ENCODE results near the gene MBOAT2.
"Not testable (repeated sequence)": the region's sequence is repeated elsewhere in the genome, so short reads cannot be mapped to it uniquely, and the experiment has no call there.

The MBOAT2 gene, protein sequence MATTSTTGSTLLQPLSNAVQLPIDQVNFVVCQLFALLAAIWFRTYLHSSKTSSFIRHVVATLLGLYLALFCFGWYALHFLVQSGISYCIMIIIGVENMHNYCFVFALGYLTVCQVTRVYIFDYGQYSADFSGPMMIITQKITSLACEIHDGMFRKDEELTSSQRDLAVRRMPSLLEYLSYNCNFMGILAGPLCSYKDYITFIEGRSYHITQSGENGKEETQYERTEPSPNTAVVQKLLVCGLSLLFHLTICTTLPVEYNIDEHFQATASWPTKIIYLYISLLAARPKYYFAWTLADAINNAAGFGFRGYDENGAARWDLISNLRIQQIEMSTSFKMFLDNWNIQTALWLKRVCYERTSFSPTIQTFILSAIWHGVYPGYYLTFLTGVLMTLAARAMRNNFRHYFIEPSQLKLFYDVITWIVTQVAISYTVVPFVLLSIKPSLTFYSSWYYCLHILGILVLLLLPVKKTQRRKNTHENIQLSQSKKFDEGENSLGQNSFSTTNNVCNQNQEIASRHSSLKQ

DNA sequence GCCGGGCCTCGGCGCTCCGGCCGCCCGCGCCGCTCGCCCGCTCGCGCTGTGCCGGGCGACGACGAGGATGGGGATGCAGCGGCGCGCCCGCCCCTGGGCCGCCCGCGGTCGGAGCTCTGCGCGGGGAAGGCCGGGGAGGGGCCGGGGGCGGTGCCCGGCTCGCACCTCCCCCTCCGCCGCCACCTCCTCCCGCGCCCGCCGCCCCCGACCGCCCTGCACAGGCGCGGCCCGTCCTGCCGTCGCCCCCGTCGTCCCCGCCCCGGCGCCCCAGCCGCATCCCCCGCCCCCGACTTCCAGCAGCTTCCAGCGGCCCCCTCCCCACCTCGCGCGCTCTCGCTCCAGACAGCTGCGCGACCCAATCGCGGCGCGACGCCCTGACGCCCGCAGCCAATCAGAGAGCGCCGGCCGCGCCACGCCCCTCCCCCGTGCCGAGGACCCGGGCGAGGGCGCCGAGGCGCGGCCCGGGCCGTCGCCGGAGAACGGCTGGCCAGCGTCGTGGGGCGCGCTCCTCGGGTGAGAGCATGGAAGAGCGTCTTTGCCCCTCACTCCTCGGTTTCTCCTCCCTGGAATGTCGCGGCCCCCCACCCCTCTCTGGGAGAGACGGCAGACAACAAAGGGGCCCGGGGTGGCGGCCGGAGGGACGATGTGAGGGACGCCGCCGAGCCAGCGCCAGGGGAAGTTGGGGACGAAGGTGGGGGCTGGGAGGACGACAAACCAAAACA lies at the start of gene MBOAT2:
Gene MBOAT2 (minus strand): TSS at position 69 of the 722 bp plus-strand sequence. CDS start 70 bp downstream, outside the sequence.
- DNase-seq = peak; percentile 82

DNA sequence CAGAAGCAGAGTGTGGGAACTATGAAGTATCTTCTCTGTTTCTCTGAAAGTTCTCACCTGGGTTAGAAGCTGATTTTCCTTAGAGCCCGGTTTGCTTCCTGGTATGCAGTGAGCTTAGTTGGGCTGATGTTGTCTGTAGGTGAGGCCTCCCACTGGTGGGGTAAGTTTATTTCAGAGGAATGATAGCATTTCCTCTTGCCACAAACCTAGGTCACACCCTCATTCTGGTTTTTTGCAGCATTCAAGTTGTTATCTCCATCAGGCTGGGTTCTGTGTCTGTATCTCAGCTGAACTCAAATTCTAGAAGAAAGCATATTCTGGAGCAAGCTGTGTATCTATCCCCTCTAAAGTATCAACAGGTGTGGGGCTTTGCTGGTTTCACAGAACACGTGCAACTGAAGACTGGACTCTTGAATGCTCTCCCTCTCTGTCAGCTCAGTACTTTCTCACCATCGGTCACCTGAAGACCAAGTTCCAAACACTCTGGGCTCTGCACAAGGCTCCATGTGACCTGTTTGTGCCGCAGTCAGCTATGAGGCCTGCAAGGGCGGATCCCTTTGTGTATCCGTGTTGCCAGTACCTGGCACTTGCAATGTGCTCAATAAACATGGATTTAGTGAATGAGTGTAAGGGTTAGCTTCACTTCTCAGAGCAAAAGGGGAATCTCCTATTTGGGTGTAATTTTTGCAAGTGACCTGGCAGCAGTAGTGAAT lies 49.5 kb upstream of the MBOAT2 start:
- no peak for DNase-seq

DNA sequence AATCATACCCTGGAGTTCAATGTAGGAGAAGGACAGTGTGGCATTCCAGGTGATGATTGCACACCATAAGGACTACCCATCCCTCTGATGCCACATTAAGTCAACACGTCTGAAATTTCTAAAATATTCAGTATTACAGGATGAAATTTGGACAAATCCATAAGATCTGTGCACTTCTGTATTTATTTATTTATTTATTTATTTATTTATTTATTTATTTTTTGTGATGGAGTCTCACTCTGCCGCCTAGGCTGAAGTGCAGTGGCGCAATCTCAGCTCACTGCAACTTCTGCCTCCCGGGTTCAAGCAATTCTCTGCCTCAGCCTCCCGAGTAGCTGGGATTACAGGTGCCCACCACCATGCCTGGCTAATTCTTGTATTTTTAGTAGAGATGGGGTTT lies 48.0 kb upstream of the MBOAT2 start:
- DNase-seq = not testable (repeated sequence)

DNA sequence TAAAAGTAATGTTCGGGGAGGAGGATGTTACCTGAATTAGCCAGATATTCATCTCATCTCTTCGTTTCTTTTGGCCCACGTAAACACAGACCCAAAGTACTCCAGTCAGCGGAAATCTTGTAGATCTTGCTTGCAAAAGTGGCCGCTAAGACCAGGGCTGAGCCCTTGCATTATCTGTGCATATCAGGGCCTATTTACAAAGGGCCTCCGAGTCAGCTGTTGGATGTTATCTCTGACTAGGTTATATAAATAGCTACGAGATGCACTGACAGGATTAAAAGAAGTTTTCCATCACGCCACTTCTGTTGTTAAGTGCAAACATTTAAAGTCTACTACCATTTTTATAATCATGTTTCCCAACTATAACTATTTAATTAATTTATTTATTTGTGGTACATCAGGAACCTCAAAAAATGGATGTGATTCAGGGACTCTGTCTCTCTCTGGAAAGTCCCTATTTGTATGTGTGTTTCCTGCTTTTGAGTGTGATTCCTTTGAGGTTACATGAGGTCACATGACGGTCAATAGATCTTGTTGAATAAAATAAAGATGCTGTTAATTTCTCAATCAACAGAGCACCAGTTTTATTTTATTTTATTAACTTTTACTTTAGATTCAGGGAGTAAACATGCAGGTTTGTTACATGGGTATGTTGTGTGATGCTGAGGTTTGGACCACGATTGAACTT lies 46.8 kb upstream of the MBOAT2 start:
- DNase-seq = no peak

DNA sequence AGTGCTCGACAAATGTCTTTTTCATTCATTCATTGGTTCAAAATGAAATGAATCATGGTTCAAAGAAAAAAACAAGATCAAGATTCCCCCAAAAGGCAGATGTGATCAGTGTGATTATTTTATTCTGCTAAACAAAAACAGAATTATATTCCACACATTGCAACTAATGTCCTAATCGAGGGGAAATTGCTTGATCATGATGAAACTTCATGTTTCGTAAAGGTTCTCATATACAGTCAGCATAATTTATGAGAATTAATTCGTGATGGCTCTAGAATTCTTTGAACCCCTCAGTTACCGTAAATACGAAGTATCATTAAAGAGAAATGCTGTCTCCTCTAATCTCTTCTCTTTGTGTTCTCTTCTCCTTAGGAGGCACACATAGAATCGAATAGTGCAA lies 42.1 kb upstream of the MBOAT2 start:
- no peak for DNase-seq

DNA sequence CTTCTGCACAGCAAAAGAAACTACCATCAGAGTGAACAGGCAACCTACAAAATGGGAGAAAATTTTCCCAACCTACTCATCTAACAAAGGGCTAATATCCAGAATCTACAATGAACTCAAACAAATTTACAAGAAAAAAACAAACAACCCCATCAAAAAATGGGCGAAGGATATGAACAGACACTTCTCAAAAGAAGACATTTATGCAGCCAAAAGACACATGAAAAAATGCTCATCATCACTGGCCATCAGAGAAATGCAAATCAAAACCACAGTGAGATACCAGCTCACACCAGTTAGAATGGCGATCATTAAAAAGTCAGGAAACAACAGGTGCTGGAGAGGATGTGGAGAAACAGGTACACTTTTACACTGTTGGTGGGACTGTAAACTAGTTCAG lies 40.0 kb upstream of the MBOAT2 start:
- not testable (repeated sequence) for DNase-seq

DNA sequence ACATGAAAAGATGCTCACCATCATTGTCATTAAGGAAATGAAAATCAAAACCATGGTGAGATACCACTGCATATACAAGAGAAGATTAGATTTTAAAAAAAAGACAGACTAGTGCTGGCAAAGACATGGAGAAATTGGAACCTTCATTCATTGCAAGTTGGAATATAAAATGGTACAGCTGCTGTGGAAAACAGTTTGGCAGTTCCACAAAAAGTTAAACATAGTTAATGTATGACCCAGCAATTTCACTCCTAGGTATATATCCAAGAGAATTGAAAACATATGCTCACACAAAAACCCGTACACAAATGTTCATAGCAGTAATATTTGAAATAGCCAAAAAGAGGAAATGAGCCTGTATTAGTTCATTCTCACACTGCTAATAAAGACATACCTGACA lies 33.7 kb upstream of the MBOAT2 start:
- DNase-seq = no peak

DNA sequence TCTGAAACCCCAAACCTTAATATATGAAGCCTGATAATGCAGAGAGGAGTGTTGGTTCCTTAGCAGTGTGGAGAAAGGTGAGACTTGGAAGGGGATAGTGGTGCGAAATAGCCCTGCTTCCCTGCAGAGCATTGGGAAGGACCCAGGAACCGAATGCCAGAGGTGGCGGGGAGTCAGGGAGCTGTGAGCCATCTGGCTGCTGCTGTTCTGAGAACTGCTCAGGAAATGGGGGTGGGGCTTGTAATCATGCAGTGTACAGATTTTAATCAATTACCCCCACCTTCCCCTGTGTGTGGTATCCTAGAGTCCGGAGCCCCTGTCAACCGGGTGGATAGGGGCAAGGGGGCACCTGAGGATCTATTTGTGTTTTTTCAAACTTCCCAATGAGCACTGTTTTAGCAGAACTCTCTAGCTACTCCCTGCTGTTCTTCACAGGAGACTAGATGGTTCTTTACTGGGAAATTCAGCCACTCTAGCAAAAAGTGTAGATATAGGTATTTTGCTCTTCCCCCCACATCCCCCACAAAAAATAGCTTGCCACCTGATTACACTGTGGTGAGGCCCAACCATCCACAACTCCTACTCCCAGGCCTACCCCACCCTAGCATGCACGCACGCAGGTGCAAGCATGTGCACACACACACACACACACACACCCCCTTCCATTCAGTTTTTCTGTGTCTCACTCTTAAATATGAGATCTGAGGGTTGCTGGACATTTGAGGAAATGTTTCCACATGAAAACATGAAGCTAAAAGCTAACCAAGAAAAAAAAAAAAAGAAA lies 30.1 kb upstream of the MBOAT2 start:
- peak; percentile 39 for DNase-seq

DNA sequence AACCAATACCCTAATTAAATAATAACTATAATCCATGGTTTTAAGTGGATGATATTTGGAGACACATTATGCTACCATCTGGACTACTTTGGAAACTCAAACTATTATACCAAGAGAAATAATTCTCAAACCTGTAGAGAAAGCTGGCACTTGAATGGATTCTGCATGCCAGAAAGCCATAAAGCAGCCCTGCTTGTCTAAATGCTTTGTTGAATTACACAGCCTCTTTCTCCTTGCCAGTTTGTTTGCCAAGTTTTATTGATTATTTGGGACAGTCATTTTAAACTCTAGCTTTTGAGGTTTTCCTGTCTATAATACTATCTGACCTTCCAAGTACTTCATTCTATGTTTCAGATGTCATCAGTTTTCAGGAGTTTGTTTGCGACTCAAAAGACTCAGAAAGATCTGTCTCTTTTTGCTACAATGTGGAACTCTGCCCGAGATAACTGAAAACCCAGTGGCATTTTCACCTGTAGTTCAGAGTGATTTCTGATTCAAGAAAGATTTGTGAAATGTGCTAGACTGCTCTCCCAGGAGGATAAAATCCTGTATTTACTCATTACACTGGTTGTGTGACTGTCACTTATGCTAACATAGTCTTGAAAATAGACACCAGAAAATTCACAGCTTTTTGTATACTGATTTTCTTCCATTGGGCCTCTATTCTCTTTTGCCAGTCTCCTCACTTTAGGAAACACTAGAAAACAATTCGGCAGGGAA lies 29.2 kb upstream of the MBOAT2 start:
- peak; percentile 72 for DNase-seq

DNA sequence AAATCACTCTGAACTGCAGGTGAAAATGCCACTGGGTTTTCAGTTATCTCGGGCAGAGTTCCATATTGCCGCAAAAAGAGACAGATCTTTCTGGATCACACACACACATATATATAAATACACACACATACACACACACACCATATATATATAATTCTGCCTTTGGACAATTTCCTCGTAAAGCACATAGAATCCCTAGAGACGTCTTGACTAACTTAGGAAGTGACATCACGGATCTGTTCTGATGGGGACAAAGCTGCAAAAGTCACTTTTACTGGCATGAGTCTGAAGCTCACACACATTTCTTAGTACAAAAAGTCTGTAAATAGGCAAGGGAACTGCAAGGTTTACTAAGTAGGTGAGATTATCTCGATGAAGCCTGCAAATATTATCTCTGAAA lies 28.6 kb upstream of the MBOAT2 start:
- no peak for DNase-seq

DNA sequence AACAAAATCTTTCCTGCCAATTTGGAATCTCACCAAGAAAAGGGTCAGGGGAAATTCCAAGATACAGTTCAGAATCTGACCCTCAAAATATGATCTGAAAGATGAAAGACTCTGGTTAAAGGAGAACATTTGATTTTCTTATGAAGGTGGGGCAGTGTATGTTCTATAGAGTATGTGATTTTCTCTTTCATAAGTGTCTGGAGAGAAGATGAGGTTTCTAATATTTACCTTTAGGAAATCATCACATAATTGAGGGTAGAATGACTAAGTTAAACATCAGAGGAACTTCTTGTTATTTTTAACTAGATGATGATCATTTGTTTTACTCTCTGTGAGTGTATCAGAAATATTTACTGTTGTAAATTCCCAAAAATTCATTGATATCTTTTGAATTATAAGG lies 27.8 kb upstream of the MBOAT2 start:
- DNase-seq = no peak

DNA sequence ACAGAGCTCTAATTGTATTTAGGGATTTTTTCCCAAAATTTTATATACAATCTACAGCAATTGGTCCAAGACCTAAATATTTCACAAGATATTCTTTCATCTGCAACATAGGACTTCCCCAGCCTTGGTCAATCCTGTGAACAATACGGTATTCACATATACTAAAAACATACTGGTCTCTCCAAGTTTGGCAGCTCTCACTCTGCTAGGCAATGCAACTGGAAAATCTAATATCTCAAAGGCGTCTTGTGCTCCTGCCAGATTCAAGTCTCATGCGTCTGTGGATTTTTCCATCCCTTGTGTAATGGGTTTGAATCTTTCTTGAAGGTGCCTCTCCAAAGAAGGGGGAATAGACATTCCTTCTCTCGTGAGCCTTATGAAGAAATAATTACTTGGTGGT lies 27.4 kb upstream of the MBOAT2 start:
- DNase-seq = no peak

DNA sequence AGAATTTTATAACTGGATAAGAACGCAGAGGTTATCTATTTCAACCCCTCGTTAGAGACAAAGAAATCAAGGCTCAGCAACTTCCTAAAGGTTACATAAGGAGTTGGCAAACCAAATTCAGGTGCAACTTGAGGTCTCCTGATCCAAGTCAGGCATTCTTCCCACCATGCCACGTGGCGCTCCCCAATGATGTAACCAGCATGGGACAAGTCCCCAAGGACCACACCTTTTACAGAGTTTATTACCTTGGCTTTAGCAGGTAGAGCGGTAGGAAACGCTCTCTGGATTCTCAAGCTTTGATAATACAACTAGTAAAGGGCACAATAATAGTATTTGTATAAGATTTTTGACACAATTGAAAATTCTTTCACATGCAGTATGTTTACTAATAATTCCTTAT lies 26.7 kb upstream of the MBOAT2 start:
- DNase-seq = no peak

DNA sequence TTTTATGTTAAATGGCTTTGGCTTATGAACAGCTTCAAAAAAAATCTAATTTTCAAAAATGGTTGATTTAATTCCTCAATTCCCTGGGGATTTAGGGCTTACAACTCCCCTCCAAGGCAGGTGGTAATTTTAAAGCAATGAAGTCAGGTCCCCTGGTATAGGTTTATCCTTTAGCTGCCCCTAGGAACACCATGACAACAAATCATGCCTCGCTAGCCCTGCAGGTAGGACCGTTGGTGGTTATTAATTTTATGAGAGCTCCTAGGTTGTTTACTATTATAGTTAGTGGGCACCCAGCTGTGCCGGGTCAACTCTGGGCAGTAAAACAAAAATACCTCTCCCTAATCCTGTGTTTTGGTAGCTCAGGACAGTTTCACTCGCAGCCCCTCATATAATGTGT lies 26.2 kb upstream of the MBOAT2 start:
- peak; percentile 16 for DNase-seq

DNA sequence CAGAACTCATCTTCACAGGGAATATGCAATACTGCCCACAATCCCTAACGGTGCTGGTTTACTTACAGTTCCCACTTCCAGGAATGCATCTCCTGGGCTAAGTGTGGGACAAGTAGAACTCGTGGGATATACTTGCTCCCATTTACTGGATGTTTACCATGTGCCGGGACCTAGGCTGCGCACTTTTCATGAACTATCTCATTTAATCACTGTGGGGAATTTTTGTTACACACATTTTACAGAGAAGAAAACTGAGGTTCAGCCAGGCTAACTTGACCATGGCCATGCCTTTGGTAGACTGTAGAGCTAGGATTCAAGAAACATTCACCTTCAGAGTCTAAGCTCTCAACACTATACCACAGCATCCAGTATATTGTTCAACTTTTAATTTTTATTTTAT lies 24.4 kb upstream of the MBOAT2 start:
- DNase-seq = no peak

DNA sequence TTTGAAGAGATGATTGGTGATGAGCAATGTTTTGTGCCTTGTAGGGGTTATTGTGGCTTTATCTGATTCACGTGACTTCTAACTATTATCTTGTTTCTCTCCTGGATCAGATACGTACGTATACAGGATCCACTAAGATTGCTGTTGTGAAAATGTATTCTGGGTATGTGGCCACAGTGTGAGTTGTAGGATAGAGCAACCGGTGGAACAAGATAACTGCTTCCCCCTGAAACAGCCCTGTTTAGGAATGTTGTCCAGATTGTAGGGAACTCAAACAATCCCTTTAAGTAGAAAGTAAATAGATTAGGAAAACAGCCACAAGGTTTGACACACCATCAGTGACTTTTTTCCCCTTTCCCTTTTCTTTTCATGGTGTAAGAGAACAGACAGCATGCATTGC lies 22.3 kb upstream of the MBOAT2 start:
- DNase-seq = no peak

DNA sequence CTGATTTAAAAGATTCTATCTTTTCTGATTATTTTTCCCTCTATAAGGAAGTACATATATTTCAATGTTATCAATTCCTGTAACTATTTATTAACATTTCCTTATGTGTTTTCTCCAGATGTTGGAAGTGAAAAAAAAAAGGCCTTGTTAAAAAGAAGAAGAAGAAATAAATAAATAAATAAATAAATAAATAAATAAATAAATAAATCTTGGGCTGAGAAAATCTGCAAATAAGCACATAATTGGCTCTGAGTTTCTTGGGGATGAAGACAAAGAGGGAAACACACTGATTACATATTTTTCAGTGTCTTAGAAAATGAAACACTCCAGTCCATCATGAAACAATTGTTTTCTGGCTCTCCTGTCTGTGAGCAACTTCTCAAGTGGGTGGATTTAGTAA lies 21.1 kb upstream of the MBOAT2 start:
- no peak for DNase-seq

DNA sequence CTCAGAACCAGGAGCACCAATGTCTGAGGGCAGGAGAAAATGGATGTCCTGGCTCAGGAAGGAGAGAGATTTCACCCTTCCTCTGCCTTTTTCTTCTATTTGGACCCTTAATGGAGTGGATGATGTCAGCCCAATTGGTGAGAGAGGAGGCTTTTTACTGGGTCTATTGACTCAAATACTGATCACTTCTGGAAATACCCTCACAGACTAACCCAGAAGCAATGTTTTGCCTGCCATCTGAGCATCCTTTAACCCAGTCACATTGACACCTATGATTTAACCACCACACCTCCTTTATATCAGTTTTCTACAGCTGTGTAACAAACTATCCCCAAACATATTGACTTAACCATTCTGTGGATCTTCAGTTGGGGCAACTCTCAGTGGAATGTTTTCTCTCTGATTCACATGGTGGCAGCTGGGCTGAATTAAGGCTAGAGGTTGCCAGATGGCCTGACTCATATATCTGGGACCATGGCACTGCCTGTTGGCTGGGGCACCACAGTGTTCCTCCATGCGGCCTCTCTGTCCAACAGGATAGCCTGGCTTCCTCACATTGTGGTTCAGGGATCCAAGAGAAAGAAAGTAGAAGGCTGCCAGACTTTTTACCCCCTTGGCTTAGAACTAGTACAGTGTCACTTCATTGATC lies 18.2 kb upstream of the MBOAT2 start:
- no peak for DNase-seq

DNA sequence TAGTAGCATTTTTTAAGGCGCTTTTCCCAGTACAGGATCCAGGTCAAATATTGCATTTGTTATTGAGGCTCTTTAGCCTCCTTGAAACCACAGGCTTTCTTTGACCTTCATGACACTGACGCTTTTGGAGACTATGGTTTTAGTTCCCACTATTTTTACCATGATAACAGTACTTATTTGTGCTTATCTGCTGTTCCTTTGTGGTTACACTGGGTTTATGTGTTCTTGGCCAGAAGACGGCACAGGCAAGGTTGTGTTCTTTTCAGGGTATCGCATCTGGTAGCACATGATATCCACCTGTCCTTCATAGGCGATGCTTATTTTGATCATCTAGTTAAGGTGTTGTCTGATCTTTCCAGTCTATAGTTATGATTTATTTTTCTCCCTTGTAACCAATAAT lies 16.8 kb upstream of the MBOAT2 start:
- no peak for DNase-seq

DNA sequence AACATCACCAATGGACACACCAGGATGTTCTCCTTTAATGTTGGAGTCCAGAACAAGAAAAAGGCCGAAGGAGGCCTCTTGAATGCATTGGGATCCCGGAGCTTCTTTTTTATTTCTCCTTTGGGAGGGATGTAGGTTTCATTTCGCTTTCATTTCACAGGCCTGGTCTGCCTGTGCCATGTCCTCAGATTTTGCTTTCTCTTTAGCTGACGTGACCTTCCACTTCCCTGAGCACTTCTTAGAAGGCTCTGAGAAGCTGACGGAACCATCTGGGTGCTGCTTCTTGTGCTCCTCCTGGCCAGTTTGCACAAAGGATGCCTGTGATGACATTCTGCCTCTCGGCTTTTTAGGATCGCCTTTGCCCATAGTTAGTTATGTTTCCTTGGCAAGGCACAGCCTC lies 15.1 kb upstream of the MBOAT2 start:
- no peak for DNase-seq

DNA sequence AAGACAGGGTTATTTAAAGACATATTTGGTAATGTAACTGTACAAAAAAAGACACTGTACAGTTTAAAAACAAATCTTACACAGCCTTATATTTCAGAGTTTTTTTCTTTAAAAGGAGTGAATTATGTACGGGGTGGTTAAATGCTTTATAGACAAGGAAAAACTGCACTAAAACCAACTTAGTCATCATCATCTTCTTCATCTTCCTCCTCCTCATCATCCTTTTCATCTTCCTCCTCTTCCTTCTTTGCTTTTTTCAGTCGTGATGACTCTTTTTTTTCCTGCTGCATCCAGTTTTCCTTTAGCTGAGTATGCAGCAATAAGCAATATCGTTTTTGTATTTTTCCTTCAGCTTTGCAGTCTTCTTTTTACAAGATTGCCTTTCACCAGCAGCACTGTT lies 14.6 kb upstream of the MBOAT2 start:
- no peak for DNase-seq

All from NCI-H1092 treated with DMSO at 0.1 percent for 48 hours (cell line).